ENCODE data around the gene IPO13.

IPO13 gene

DNA sequence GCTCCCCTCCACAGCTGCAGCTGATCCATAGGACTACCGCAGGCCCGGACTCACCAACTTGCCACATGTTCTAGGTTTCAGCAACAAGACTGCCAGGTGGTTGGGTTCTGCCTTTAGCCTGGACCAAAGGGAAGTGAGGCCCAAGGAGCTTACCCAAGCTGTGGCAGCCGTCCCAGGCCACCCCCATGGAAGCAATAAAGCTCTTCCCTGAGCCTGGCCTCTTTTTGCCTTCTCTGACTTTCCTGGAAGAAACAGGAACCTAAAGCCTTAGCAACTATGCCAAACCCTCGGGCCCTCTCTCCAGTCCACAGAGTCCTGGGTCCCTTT, 15.8 kb upstream of the IPO13 start:
- no peak for DNase-seq

DNA sequence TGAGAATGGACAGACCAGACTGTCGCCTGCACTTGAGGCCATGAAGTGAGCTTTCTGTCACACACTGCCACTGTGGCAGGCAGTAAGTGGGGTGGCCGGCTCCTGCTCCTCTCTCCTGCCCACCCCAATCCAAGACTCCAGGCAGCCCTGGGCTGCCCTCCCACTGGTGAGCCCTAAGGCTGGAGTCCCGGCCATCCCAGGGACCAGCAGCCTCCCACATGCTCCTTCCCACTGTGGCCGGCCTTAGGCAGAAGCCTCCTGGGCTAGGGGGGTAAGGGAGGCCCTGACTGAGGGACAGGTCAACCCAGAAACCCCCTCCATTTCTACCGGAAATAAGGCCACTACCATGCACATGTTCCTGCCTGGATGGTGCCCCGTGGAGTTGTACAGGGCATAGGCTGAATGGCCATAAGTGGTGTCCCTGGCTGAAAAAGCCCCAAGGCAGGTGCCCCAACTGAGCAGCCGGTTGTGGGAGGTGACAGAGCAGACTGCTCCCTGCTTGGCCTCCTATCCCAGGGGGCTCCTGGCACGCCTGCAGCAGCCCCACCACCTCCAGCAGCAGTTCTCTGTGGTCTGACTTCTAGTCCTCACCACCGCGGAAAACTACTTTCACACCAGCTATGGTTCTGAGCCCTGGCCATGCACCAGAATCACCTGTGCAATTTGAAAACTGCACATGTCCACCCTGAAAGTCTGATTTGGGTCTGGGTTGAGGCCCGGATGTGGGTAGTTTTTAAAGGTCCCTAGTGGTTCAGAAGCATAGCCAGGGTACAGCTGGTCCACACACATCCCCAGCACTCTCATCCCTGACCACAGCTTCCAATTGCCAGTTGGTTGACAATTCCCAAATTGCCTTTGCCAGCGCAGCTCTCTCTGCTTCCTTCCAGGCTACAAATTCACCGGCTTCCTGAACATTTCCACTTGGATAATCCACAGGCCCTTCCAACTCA, 14.8 kb upstream of the IPO13 start:
- no peak for DNase-seq

DNA sequence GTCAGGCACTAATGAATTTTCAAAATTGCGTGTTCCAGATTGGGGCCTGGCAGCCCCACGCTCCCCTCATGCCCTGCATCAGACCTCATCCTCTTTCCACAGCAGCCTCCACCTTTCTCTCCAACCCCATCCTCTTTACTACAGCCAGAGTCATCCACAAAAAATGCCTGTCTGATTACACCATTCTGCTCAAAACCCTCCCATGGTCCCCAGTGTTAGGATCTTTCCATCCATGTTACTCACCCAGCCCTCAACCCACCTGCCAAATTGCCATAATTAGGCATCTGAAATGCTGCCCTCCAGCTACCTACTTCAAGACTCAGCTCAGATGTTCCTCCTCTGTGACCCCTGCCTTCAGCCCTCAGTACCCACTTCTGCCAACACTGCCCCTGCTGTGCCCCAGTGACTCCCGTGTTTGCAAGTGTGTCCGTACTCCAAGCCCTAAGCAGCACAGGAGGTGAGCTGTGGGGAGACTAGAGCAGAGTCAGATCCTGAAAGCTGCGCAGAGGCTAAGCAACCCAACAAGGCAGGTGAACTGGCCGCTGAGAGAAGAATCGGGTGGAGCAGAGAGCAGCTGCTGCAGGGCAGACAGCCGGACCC, 13.9 kb upstream of the IPO13 start:
- DNase-seq, result no peak

DNA sequence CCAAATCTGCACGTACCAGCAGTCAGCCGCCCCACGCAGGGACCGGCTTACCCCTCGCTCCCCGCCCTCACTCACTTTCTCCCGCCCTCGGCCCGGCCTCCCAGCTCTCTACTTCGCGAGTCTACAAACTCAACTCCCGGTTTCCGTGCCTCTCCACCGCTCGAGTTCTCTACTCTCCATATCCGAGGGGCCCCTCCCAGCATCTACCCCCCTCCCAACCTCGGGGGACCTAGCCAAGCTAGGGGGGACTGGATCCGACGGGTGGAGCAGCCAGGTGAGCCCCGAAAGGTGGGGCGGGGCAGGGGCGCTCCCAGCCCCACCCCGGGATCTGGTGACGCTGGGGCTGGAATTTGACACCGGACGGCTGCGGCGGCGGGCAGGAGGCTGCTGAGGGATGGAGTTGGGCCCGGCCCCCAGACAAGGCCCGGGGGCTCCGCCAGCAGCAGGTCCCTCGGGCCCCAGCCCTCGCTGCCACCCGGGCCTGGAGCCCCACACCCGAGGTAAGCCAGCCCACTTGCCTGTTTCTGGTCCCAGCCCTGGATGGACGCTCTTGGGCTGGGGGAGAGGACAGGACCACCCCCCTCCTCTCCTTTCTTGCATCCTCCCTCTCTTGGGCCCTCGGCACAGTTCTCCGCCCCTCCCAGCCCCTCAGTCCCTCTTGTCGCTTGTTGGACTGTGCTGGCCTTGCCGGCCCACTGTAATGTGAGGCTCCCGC, 13.2 kb upstream of the IPO13 start, which contains the start of gene ARTN:
Gene ARTN, plus strand, starts transcription at position 416 of the 715 bp plus-strand sequence. CDS start 1,856 bp downstream, outside the sequence.
- DNase-seq, result no peak

DNA sequence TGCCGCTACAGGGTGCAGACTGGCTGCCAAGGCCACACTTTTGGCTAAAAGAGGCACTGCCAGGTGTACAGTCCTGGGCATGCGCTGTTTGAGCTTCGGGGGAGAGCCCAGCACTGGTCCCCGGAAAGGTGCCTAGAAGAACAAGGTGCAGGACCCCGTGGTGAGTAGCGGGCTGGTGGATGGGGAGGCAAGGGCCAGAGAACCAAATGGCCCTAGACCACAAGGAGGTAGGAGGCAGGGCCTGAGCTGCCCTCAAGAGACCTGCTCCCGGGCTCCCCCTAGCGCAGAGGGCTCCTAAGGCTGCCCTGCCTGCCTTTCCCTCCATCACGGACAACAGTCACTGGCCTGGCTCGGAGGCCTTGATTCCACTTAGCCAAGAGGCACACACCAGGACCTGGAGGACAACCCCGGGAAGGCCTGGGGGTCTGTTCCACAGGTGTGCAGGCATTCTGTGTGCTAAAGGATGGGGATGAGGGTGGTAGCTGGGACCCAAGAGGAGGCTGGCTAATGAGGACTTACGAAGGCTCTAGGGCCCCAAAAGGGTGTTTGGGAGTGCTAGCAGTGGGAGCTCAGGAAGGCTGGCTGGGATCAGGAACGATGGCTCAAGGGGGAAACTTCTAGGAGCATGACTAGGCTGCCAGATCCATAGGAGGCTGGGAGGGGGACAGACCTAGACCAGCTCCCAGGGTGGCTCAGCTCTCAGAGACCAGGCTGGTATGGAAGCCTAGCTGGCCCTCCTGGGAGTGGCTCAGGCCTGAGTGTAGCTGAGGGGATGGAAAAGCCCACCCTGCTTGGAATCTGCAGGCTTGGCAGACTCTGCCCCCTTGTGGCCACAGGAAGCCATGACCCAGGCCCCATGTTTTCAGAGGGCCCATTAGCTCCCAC, 12.4 kb upstream of the IPO13 start:
- DNase-seq, result peak; percentile 46

DNA sequence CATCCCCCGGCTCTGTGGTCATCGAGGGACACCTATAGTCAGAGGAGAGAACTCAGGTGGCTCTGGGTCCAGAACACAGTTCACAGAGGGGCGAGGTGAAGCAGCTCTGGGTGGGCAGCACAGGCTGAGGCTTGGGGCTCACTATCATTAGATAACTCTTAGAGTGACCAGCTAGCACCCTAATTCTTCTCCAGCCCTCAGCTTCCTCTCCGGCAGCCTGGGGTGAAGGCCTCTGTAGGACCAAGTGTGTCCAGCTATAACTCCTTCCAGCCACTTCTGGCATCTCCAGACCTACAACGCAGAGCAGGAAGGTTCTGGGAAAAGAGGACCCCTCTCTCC, 11.8 kb upstream of the IPO13 start:
- DNase-seq, result no peak

DNA sequence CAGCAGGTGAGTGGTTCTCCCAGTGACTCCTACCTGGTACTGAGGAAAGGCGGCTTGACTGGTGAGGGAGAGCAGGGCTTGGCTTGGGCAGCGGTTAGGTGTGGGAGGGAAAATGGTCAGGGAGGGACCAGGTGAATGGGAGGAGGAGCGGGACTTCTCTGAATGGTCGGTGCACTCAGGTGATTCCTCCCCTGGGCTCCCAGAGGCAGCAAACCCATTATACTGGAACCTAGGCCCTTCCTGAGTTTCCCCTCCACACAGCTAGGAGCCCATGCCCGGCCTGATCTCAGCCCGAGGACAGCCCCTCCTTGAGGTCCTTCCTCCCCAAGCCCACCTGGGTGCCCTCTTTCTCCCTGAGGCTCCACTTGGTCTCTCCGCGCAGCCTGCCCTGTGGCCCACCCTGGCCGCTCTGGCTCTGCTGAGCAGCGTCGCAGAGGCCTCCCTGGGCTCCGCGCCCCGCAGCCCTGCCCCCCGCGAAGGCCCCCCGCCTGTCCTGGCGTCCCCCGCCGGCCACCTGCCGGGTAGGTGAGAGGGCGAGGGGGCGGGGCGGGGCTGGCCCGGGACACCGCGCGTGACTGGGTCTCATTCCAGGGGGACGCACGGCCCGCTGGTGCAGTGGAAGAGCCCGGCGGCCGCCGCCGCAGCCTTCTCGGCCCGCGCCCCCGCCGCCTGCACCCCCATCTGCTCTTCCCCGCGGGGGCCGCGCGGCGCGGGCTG, 10.9 kb upstream of the IPO13 start:
- no peak for DNase-seq

DNA sequence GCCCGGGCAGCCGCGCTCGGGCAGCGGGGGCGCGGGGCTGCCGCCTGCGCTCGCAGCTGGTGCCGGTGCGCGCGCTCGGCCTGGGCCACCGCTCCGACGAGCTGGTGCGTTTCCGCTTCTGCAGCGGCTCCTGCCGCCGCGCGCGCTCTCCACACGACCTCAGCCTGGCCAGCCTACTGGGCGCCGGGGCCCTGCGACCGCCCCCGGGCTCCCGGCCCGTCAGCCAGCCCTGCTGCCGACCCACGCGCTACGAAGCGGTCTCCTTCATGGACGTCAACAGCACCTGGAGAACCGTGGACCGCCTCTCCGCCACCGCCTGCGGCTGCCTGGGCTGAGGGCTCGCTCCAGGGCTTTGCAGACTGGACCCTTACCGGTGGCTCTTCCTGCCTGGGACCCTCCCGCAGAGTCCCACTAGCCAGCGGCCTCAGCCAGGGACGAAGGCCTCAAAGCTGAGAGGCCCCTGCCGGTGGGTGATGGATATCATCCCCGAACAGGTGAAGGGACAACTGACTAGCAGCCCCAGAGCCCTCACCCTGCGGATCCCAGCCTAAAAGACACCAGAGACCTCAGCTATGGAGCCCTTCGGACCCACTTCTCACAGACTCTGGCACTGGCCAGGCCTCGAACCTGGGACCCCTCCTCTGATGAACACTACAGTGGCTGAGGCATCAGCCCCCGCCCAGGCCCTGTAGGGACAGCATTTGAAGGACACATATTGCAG, 10.2 kb upstream of the IPO13 start:
- DNase-seq, result peak; percentile 16

DNA sequence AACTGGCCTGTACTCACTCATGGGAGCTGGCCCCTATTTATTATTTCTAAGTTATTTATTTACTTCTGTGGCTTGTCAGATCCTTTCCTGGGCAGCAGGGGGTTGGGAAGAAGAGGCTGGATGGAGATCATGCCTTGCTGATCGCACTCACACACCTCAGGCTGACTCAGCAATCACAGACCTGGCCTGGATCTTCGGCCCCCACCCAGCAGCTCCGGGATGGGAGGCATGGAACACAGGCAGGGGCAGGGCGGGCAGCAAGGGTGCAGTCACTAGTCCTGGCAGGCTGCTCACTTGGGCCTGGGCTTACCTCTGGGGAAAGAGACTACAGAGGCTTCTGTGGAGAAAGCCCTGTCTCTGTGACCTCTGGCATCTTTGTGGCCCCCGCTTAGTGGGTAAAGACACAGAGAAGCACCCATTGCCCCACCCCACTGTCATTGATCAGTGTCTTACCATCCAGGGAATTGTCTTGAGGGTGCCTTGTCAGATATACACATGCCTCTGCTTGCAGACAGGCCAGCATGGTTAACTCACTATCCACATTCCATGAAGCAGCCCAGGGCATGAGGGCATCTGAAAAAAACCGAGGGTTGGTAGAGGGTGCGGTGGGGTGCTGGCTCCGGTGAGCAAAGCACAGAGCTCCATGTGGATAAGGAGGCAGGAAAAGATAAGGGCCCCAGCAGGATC, 9.4 kb upstream of the IPO13 start:
- no peak for DNase-seq

DNA sequence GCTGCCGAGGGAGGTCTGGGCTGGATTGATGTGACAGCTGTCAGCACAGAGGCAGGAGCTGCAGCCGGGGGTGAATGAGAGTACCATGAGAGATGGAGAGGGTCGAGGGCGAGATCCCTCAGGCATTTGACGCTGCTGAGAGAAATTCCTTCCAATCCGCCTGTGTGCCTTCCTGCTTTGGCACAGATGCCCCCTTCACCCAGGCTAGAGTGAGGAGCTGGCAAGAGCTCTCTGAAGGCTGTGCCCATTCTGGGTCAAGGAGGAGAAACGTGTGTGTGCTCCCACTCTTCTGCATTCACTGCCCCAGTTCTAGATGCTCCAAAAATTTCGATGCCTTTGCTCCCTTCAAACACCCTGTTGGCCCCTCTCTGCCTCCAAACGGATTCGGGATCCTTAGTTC, 8.4 kb upstream of the IPO13 start:
- DNase-seq, result no peak

DNA sequence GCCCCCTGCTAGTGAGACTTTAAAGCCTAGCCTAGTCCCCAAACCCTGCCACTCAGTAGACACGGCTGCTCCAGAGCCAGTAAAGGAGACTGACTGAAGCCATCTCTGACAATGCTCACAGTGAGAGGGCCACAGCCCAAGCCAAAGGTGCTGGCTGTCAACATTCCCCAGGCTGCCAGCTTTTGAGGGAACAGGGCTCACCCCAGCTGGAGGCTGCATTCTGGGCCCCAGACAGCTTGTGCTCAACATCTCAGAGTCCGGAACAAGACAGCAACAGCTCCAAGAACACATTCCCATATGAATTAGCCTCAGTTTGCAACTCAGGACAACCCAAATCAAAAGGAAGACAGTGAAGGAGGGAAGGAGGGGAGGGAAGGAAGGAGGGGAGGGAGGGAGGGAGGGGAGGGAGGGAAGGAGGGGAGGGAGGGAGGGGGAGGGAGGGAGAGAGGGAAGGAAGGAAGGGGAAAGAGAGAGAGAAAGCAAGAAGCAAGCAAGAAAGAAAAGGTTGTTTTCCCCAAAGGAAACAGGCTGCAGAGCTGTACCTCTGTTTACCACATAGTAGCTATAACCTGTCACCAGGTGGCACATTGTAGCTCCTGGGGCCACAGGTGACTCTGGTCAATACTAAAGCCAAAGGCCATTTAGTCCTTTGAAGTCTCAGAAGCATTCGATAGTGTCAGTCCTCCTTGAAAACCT, 7.7 kb upstream of the IPO13 start:
- DNase-seq, result peak; percentile 38

DNA sequence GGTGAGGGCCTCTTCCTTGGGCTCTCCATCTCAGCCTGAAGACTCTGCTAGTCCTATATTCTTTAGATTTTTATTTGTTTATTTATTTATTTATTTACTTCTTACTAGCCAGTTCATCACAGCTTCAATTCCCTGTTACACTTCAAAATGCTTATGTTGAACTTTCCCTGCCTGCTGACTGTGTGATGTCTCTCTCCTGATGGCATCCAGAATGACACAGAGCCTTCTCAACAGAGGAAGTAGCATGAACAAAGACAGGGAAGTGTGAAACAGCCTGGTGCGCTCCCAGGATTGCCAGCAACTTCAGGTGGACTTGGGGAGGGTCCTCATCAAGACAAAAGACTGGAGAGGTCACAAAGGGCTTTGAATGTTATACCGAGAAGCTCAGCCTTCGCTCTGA, 4.3 kb upstream of the IPO13 start:
- no peak for DNase-seq

DNA sequence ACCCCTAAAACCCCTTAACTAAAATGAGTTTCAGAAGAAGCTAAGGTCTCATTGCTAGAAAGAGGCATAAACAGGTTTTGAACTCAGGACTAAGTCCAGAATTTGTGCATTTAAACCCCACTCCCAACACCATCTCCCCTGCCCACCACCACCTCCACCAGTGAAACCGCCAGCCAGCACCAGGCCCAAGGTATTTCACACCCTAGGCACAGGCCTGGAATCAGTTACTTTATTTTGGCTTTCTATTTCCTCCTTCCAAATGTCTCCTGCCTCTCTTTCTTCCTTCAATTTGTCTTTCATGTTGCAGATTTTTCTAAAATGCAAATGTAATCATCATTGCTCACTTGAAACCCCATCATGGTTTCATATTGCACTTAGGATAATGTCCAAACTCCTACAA, 1.9 kb upstream of the IPO13 start:
- no peak for DNase-seq

DNA sequence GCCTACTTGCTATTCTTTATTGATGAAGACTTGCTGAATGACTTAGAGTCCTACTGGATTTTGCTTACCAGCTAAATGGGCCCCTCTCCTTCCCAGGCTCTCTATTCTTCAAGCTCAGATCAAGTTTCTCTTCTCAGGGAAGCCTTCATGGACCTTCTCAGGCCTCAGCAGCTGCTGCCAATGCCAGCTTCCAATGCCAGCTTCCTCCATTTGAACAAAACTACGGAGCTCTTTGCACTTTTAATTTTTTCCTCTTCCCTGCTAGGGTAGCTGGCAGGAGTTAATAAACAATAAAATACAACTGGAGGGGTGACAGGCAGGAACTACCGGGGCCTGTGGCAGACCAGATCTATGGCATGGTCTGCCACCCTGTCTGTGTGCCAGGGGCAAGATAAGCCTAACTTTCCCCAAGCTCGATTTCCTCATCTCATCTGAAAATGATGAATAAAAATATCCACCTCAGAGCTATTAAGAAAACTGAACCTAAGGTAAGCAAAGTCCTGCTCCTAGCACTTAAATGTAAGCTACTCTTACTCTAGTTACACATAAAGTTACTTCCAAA, 995 bp upstream of the IPO13 start:
- DNase-seq, result no peak

DNA sequence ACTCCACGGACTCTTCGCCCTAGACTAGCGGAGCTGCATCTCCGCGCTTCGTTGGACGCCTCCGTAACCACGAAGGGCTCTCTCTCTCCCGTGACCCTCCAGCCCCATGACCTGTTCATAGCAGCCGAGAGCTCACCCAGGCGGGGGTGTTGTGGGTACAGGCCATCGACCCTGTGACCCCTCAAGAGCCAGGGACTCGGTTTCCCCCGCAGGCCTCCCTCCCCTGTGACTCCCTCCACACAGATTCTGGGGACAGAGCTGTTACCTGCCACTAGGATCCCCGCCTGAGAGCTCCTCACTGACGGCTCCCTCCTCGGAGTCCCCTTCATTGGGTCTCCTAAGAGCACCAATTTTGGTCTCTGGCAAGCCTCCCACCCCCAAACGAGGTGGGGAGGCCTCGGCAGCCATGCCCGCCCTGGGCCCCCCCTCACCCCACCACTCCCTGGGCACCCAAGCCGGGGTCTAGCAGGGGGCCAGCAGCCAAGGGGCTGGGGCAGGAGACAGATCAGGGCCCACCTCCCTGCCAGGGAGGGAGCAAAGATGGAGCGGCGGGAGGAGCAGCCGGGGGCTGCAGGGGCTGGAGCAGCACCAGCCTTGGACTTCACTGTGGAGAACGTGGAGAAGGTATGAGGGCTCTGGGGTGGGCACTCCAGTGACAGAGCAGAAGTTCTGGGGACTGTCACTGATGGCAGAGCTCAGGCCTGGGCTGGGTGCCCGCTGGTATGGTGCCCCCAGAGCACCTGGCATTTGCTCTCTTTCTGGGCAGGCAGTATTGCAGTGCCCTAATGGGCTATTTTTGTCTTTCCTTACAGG, 517 bp downstream of the IPO13 start:
- no peak for DNase-seq

DNA sequence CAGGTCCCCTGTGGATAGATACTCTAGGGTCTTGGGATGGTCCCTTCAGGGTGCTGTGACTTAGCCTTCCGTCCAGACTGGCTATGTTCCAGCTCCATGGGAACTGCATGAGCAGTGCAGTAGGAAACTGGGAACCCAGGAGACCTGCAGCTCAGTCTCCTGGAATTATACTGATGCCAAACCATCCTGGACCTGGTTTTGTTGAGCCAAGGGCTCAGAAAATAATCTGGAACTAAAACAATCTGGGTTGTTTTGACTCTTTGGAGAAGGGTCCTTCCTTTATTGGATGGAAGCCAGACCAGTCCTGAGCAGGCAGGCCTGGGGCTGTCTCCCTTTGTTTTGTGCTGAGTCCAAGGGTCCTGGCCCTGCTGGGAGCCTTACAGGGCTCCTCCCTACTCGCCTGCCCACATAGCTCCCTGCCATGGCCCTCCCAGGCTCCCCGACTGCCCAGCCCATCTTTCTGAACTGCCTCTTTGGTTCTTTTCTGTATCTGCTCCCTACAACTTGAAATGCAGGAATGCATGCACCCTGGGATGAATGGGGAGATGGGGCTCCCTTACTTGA, 1.2 kb downstream of the IPO13 start:
- peak; percentile 34 for DNase-seq

DNA sequence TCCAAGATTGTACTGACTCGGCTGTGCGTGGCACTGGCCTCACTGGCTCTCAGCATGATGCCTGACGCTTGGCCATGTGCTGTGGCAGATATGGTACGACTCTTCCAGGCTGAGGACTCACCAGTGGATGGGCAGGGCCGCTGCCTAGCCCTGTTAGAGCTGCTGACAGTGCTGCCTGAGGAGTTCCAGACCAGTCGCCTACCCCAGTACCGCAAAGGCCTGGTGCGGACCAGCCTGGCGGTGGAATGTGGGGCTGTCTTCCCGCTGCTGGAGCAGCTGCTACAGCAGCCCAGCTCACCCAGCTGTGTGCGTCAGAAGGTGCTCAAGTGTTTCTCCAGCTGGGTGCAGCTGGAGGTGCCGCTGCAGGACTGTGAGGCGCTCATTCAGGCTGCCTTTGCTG, 2.9 kb downstream of the IPO13 start:
- no peak for DNase-seq
